ENCODE data around the gene ADAMTS15.

DNA sequence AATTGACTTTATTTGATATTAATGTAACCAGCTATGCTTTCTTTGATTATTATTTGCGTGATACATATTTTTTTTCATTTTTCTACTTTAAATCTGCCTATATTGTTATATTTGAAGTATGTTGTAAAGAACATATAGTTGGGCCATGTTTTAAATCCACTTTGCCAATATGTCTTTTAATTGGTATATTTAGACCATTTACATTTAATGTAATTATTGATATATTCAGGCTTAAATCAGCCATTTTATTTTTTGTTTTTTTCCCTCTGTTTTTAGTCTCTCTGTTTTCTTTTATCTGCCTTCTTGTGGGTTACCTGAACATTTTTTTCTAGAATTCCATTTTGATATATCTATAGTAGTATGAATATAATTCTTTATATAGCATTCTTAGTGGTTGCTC lies 55.9 kb downstream of the ADAMTS15 start:
- TF ChIP-seq POLR2A (IDR thresholded peaks at IDR 0.05) = no peak
- TF ChIP-seq, protein P1, sequence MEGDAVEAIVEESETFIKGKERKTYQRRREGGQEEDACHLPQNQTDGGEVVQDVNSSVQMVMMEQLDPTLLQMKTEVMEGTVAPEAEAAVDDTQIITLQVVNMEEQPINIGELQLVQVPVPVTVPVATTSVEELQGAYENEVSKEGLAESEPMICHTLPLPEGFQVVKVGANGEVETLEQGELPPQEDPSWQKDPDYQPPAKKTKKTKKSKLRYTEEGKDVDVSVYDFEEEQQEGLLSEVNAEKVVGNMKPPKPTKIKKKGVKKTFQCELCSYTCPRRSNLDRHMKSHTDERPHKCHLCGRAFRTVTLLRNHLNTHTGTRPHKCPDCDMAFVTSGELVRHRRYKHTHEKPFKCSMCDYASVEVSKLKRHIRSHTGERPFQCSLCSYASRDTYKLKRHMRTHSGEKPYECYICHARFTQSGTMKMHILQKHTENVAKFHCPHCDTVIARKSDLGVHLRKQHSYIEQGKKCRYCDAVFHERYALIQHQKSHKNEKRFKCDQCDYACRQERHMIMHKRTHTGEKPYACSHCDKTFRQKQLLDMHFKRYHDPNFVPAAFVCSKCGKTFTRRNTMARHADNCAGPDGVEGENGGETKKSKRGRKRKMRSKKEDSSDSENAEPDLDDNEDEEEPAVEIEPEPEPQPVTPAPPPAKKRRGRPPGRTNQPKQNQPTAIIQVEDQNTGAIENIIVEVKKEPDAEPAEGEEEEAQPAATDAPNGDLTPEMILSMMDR (IDR thresholded peaks at IDR 0.05) = no peak
